Measurements from ENCODE around the gene FMNL2.

DNA sequence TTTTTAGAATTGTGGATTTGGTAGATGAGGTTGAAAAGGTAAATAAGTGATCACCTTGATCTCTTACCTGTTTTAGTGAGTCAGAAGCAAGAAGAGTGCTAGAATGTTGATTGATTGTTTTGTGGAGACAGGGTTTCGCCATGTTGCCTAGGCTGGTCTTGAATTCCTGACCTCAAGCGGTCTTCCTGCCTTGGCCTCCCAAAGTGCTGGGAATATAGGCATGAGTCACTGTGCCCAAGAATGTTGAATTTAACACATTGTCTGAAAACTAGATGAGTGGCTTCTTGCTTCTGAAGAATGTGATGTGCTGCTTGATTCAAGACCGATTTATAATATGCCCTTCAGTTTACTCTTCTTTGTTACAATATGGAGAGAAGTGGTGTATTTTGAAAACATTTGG lies 121.3 kb downstream of the FMNL2 start:
- TF ChIP-seq POLR2AphosphoS5 (IDR thresholded peaks at IDR 0.05; ENCODE audit: borderline replicate concordance, low read depth, low read length), result no peak
- TF ChIP-seq EZH2 (IDR thresholded peaks at IDR 0.05), result no peak
